Activated CD8-positive, alpha-beta memory T cell treated with anti-CD3 and anti-CD28 coated beads for 24 hours (primary cell): ENCODE results near the gene USP20.

Experiments used
- DNase-seq: peaks from one replicate; pipeline ENCODE4 v3.0.0-alpha.2; 2020

USP20 gene

DNA sequence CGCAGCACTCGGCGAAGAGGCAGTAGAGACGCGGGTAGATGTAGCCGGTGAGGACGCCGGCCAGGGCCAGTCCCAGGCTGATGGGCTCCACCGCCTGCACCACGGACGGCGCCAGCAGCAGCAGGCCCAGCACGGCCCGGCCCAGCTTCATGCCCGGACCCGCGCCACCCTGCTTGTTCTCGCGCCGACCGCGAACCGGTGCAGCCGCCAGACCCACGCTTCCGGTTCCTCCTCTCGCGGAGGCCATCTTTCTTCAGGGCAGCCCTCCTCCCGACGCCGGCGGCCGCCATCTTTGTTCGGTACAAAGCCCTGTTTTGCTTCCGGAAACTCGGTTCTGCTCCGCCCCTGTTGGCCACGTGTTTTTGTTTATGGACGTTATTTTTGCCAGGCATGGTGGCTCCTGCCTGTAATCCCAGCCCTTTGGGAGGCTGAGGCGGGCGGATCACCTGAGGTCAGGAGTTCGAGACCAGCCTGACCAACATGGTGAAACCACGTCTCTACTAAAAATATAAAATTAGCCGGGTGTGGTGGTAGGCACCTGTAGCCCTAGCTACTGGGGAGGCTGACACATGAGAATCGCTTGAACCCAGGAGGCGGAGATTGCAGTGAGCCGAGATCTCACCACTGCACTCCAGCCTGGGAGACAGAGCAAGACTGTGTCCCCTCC, 11.2 kb upstream of the USP20 start, which contains the start of gene TOR1A:
TSS of gene TOR1A (minus strand) at position 202 of the 667 bp plus-strand sequence. CDS start at position 151, 51 bp downstream.
- DNase-seq, result peak; percentile 95

DNA sequence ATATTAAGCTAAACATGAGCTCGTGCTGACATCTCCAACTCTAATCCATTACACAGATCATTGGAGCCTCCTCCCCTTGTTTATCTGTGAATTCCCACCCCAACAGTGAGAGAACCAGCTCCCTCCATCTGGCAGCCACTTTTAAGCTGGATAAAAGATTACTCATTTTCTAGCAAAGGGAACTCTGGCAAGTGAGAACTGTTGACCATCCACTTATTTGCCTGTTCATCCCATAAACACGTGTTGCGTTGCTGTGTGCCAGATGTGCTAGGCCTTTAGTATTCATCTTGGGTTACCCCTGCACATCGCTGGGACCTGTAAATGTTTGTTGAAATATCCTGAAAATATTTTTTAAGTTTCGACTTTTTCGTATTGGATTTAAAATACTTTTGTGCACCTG, 8.9 kb upstream of the USP20 start:
- DNase-seq, result no peak

DNA sequence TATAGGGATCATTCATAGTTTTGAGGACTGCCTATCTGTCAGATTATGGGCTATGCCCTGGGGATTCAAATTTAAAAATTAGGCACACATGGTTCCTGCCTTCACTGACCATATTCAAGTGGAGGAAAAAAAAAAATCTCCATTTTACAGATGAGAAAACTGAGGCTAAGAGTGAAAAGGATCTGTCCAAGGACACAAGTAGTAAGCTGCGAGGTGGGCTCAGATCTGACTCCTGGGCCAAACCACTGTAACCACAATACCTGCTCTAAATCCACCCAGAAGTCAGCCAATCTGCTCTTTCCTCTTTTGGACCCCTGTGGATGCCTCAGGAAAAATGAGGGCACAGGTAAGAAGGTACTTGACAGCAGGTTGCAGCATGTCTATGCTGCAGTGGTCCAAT, 8.5 kb upstream of the USP20 start:
- no peak for DNase-seq

DNA sequence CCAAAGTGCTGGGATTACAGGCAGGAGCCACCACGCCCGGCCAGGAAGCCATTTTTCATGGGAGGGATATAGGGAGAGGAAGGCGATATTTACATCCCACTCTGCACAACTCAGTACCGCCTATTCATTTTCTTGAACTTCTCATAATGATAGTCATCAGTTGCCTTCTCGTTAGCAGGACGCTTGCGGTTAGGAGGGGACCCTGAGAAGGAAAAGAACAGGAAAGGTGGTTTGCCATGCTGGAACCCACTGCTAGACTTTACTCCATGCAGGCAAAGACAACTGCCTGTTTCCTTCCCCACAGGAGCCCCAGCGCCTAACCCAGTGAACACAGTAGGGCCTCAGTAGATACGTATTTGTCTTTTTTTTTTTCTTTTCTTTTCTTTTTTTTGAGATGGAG, 7.2 kb upstream of the USP20 start:
- no peak for DNase-seq

DNA sequence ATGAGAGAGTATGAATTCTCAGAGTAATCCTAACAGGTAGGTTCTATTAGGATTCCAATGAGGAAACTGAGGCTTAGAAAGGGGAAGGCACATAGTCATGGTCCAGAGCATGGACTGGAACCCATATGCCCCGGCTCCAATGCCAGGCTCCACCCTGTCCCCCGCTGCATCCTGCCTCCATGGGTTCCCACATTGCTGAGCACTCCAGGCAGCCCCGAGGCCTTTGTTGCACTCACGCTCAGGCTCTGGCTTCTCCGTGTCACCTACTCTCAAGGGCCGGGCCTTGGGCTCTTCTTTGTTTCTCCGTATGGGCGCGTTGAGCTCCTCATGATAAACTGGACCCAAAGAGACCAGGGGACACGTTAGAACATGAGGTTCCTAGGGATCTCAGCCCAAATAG, 6.3 kb upstream of the USP20 start:
- DNase-seq, result no peak

DNA sequence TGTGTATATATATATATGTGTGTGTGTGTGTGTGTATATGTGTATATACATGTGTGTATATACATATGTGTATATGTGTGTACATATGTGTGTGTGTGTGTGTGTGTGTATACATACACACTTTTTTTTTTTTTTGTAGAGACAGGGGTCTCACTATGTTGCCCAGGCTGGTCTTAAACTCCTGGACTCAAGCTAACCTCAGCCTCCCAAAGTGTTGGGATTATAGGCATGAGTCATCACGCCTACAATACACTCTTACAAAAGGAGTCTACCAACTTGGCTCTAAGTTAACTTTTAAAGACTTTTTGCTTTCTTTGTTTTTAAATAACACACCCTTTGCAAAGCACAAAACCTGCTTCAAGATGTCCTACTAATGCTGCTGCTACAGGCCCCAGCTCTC, 2.3 kb upstream of the USP20 start:
- no peak for DNase-seq

DNA sequence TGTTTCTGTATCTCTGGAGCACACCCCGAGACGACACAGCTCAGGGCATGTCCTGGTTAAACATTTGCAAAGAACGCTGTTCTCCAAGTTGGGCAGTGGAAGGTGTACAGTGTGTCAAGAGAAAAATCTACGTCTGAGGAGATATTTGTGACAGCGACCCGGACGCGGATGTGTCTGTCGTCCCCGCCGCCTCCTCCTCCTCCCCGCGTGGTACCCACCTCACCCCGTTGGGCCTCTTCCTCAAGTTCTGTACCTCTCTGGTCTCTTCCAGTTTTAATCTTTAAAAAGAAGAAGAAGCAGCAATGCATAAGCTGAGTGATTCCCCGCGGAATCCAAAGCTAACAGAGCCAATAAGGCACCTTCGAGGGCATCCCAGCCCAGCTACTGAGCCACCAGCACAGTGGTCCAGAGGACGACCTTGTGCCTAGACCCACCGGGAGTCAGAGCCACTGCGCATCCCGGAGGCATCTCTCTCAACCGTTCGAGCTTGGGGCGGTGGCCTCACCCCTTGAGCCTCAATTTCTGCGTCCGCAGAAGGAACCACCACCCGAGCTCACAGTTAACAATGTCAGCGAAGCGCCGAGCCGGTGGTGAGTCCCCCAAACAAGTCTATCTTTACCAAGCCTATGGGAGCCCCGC, 650 bp upstream of the USP20 start:
- no peak for DNase-seq

DNA sequence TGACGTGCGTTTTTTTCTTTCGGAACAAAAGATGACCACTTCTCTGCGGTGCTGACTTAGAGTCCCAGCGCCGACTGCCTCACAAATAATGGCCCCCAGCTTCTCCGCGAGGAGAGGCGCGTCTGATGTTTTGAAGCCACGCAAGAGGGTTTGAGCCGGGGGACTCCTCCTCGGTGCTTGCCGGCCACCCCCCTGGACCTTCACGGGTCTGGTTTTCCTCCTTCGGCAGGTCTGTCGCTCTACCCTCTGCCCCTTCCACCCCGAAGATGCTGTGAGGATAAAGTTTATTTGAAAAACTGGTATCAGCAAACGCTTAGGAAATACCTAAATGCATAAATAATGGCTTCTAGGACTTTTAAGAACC, 584 bp downstream of the USP20 start:
- no peak for DNase-seq

DNA sequence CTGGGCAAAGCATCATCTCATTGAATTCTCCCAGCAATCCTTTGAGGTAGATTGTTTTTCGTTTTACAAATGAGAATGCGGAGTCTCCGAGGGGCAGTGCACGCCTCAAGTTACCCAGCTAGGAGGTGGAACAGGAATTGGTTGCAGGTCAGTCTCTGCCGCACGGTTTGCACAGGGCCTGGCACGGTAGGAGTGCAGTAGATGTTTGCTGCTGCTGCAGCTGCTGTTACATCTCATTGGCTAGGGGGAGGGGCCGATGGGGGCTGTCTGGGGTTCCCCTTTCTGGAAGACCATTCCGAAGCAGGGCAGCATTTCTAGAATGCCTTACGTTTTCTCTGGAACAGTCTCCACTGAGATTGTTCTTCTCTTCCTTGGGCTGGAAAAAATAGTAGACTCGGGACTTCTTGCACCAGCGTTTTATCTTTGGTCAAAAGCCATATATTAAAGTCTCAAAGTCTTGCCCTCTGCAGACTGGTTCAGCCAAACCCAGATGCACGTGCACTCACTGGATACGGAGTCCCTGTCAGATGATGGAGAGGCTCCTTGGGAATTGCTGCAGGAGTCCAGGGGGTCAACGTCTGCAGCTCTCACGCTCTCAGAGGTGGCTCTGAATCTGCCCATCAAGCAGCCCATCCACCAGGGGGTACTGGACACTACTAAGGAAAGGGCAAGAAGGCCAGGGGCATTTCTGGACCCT, 1.2 kb downstream of the USP20 start:
- peak; percentile 73 for DNase-seq

DNA sequence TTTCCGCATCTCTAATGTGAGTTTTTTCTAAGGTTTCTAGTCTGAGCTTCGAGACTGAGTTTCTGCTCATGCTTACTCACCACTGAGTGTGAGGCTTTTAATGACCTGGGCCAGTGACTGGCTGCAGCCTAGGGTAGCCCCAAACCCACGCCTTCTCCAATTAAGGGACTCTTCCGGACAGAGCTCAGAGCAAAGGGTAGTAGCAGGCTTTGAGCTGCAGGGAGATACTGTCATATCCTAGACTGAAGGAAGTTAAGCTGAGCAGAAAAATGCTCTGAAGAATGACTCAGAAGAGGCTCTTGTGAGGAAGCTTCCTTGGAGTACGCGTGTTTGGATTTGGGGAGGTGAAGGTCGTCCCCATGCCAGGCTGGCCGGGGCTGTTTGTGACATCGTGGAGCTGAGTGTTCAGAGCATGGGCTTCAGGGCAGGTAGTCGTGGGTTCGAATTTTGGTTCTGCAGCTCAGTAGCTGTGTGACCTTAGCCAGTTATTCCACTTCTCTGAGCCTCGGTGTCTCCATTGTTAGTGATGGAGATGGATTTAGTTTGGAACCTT, 3.5 kb downstream of the USP20 start:
- DNase-seq, result no peak

DNA sequence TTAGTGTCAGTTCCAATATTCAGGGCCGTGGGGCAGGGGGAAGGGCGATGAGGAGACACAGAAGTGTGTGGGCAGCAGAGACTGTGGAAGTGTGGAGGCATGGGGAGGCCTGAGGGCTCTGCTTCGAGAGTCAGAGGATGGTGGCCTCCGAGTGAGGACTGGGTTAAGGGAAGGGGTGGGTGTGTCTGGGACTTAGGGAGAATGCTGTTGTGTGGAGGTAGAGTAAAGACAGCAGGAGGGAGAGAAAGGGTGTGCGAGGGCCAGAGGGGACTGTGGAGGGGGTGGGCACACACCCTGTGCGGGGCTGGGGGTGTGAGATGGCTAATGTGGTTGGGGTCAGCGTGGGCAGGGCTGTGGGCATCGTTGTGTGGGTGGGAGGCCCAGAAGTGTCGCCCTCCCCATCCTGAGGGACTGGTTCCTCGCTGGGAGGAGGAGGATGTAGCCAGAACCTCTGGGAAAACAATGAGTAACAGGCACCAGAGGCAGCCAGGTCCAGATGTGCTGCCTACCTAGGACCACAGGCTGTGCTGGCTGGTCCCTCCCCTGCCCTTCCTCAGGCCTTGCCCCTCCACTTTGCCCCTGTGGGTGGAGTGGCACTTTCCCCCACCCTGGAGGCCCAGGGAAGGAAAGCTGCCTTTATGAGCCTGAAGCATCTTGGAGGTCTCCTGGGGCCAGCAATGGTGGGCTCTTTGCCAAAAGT, 4.2 kb downstream of the USP20 start:
- no peak for DNase-seq

DNA sequence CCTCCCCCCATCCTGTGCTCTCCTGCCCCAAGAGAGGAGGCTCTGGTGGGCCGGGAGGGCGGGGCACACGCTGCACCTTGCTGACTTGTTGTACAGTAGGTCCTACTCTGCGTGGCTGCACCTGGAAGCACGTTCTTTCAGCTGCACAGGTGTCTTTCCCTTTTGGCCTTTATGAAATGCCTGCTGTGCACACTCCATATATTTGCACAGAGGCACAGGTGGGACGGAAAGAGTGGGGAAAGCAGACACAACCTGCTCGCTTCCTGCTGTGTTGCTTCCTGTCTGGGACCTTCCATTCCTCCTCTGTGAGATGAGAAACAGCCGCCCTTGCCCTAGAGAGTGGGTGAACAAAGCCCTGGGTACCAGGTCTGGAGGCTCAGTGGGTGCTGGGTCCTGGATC, 4.8 kb downstream of the USP20 start:
- DNase-seq, result no peak

DNA sequence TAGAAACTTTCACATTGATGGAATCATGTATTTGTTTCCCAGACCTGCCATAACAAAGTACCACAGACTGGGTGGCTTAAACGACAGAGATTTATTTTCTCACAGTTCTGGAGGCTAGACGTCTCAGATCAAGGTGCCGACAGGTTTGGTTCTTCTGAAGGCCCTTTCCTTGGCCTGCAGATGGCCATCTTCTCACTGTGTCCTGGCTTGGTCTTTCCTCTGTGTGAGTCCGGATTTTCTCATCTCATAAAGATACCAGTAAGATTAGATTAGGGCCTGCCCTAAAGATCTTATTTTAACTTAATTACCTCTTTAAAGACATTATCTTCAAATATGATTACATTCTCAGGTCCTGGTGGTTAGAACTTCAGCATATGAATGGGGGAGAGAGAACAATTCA, 5.8 kb downstream of the USP20 start:
- no peak for DNase-seq

DNA sequence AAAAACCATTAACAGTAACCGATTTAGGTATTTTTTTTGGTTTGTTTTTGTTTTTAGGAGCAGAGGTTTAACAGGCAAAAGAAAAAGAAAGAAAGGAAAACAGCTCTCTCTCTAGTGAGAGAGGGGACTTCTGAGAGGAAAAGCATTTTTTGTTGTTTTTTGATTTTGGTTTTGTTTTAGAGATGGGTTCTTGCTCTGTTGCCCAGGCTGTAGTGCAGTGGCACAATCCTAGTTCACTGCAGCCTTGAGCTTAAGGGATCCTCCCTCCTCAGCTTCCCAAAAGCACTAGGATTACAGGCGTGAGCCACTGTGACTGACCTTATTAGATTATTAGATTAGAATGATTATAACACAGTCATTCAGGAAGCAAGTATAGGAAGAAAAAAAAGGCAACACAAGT, 10.1 kb downstream of the USP20 start:
- DNase-seq, result no peak

DNA sequence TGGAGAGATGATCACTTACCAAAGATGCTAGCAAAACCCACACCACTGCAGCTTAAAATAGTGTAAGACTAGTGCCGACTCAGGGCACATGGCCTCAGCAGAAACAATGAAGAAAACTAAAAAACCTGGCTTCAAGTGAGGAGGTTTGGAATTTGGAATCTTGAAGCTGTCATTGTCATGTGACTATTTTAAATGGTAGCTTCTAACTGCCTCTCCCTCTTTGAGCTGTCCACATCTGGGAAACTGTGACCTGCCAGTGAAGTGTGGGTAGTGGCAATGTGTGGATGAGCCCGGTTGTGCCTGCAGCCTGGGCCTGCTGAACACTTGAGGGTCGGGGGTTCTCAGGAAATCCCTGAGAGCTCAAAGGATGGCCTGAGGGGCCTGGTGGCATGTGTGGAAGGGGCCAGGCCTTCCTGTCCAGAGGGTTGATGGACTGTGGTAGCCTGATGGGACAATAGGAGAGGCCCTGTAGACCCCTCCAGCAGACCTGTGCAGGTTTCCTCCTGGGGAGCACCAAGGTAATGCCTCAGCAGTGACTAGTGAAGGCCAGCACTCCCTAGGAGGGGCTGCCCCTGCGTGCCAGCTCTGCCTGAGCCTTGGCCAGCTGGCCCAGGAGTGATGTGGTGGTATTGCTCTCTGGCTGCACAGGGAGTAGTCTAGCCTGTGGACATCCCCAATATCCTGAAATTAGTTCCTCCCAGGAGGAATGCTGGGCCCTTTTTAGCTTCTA, 13.6 kb downstream of the USP20 start:
- DNase-seq, result no peak

DNA sequence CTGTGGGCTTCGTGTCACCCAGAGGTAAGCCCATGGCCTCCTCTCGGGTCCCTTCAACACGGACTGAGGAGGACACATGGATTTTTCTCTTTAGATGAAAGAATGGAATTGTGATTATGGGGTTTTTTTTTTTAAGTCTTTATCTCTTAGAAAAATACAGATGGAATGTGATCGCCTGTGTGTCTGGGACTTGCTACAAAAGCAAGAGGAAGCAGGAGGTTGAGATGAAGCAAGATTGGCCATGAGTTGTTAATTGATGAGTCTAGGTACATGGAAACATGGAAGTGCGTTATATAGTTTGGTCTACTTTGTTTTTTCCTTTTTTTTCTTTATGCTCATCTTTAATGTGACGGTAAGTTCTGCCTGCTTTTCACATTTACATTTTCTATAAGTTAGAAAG, 14.6 kb downstream of the USP20 start:
- no peak for DNase-seq

DNA sequence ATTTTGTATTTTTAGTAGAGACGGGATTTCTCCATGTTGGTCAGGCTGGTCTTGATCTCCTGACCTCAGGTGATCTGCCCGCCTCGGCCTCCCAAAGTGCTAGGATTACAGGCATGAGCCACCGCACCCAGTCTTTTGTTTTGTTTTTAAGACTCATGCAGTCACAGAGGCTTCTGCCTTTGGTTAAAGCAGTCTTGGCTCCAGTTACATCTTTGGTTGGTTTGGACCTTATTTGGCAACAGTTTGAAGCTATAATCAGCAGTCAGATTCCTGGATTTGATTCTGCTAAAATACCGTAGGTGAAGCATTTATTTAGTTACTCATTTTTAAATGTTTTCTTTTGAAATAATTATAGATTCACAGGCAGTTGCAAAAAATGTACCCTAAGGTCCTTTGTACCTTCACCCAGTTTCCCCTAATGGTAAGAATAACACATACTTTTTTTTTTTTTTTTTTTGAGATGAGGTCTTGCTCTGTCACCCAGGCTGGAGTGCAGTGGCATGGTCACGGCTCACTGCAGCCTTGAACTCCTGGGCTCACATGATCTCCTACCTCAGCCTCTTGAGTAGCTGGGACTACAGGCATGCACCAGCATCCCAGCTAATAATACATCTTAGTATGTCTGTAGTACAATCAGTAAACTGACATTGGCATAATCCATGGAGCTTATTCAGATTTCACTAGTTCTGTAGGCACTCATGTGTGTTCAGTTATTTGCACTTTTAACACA, 15.7 kb downstream of the USP20 start:
- DNase-seq, result no peak

DNA sequence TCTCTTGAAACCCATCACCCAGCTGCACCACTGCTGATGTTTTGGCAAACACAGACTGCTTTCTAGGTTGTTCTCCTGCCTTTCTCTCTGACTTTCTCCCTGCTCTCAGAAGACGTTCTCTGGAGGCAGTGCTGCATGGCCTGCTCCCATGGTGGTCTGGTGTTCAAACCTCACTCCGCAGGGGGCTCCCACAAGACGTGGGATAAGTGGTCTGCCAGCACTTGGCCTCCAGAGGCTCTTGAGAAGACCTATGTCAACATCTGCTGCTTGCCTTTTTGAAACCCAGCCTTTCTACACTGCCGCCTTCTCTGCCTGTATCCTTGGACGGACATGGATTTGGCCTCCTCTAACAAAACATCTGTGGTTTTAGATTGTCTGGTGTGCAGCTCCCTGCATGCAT, 16.6 kb downstream of the USP20 start:
- no peak for DNase-seq

DNA sequence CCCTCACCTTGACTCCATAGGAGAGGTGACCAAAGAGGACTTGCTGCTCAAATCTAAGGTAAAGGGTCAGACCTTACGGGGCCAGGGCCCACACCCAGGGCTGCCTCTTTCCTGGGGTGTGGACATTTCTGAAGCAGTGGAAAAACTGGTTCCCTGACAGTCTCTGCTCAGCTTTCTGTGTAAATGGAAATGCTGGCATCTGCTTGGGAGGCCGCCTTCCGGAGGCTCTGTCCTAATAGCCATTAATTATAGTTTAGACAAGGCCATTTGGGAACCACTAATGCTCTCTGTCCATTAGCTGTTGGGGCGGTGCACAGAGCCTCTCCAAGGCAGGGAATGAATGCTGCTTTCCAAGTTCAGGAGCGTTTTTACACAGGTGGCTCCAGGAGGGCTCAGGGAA, 17.3 kb downstream of the USP20 start:
- DNase-seq, result no peak

DNA sequence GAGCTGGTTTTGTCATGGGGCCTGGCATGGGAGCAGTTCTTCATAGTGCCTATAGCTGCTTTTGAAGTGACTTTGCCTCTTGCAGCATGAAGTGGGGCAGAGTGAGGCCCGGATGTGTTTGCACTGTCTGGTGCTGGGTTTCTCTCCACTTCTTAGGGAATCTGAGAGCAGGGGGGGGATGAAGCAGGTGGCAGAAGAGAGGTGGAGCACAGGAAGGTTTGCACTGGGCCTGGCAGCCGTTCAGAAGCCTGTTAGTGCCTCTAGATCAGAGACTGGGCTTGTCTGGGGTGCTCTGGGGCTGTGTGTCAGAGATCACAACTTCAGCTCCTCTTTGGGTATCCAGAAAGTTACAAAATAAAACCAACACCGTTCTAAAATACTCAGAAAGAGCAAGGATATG, 18.4 kb downstream of the USP20 start:
- no peak for DNase-seq

DNA sequence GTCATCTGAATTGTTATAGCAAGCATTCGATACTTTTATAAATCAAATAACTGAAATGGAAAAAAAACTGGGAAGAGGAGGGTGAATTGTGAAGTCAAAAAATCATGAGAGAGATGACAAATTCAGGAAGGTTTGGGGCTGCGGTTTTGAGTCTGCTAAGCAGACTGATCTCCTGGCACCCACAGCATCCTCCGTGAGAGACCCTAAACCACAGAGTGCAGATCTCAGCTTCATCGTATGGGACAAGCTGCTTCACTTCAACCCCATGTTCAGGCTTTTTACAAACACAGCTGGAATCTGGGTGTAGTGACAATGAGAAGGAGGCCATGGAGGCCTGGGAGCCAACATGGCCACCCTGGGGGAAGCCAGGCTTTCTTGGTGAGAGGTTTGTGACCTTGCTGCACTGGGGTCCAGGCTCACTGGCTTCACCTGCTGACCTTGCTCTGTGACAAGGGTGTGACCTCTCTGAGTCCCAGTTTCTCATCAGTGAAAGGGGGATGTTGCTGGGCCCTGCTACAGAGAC, 19.4 kb downstream of the USP20 start:
- DNase-seq, result no peak

DNA sequence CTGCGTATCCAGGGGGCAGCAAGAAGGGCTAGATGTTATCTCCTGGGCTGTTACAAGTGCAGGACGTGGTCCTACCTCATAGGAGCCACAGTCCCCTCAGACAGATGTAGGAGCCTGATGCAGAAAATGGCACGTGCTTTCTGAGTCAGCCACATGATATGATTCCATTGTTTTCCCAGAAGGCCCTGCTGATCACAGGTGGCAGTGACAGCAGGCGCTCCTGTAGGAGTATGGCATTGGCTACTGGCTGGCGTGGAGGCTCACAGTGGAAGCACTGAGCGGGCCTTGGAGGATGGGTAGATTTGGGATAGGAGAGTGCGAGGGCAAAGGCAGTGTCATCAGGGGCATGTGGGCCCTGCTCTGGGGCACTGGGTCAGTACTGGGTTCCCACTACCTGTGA, 21.9 kb downstream of the USP20 start:
- no peak for DNase-seq
